SU-DHL-6 (cell line): Measurements from ENCODE around the gene NR1H2.

Source experiments
- H2AFZ ChIP-seq: fragments of 200-600 bp; sonication (generic); 2 replicates; pipeline ENCODE4 v1.6.1; 2014; ENCODE audit warnings: low read depth, mild to moderate bottlenecking, moderate library complexity, mixed read lengths, antibody characterized with exemption, low read length; ENCODE audit not compliant: severe bottlenecking
- H3F3A ChIP-seq: fragments of 200-600 bp; shearing (Covaris generic); 2 replicates; pipeline ENCODE4 v1.6.0; 2016; ENCODE audit warnings: antibody characterized with exemption, mild to moderate bottlenecking; ENCODE audit not compliant: insufficient read depth
- H3K27ac ChIP-seq: fragments of 200-600 bp; sonication (generic); 2 replicates; pipeline ENCODE4 v1.5.1; 2016; ENCODE audit warnings: low read depth, mild to moderate bottlenecking, low read length, moderate library complexity, mixed read lengths
- H3K27me3 ChIP-seq: fragments of 200-600 bp; sonication (generic), shearing (Covaris generic); 2 replicates; pipeline ENCODE4 v1.6.0; 2014; ENCODE audit warnings: mild to moderate bottlenecking, low read length
- H3K36me3 ChIP-seq: fragments of 200-600 bp; sonication (generic); 2 replicates; pipeline ENCODE4 v1.6.1; 2014; ENCODE audit warnings: mild to moderate bottlenecking, low read length, mixed read lengths
- H3K4me2 ChIP-seq: fragments of 300-600, 200-600 bp; shearing (Covaris generic), sonication (generic); 2 replicates; pipeline ENCODE4 v1.6.0; 2014; ENCODE audit warnings: low read length, low read depth, mild to moderate bottlenecking; ENCODE audit not compliant: poor library complexity, severe bottlenecking
- H3K4me3 ChIP-seq: fragments of 200-600 bp; sonication (generic); 2 replicates; pipeline ENCODE4 v1.5.1; 2014; ENCODE audit warnings: antibody characterized with exemption, low read length, mild to moderate bottlenecking, mixed read lengths; ENCODE audit not compliant: insufficient read depth, poor library complexity, severe bottlenecking
- H3K79me2 ChIP-seq: fragments of 200-600 bp; sonication (generic); 2 replicates; pipeline ENCODE4 v1.6.1; 2014; ENCODE audit warnings: mild to moderate bottlenecking, low read length, moderate library complexity; ENCODE audit not compliant: insufficient read depth
- H3K9ac ChIP-seq: fragments of 200-600 bp; sonication (generic); 2 replicates; pipeline ENCODE4 v1.7.0; 2014; ENCODE audit warnings: mild to moderate bottlenecking, low read length
- H3K9me2 ChIP-seq: fragments of 200-600 bp; sonication (generic); replicated peaks from 2 replicates; pipeline ENCODE4 v1.6.1; 2014; ENCODE audit warnings: low read length; ENCODE audit not compliant: insufficient read depth
- H3K9me3 ChIP-seq: fragments of 200-600 bp; sonication (generic); 2 replicates; pipeline ENCODE4 v1.6.1; 2014; ENCODE audit warnings: low read length, mixed read lengths; ENCODE audit not compliant: insufficient read depth
- H4K20me1 ChIP-seq: fragments of 200-600 bp; sonication (generic); 2 replicates; pipeline ENCODE4 v1.6.1; 2014; ENCODE audit warnings: low read depth, mild to moderate bottlenecking, antibody characterized with exemption, low read length, moderate library complexity, mixed read lengths
- EZH2phosphoT487 ChIP-seq: fragments of 200-600 bp; sonication (generic), shearing (Covaris generic); conservative IDR thresholded peaks from 2 replicates; pipeline ENCODE4 v1.6.1; 2018; ENCODE audit warnings: mild to moderate bottlenecking, antibody characterized with exemption, low read length, moderate library complexity, mixed read lengths
- TF ChIP-seq, protein P1 (sequence below): fragments of 200-600 bp; sonication (generic); IDR thresholded peaks from one replicate; pipeline ENCODE4 v1.5.1; 2017; ENCODE audit warnings: antibody characterized with exemption, mild to moderate bottlenecking, low read length, moderate library complexity; ENCODE audit not compliant: insufficient read depth, poor library complexity, severe bottlenecking

The NR1H2 gene

GRCh38 chr19:50402544-50403301, 26.5 kb downstream of the NR1H2 start:
- H3K36me3 ChIP-seq, result no peaks in the 10 kb centered on the region
- TF ChIP-seq, protein P1, sequence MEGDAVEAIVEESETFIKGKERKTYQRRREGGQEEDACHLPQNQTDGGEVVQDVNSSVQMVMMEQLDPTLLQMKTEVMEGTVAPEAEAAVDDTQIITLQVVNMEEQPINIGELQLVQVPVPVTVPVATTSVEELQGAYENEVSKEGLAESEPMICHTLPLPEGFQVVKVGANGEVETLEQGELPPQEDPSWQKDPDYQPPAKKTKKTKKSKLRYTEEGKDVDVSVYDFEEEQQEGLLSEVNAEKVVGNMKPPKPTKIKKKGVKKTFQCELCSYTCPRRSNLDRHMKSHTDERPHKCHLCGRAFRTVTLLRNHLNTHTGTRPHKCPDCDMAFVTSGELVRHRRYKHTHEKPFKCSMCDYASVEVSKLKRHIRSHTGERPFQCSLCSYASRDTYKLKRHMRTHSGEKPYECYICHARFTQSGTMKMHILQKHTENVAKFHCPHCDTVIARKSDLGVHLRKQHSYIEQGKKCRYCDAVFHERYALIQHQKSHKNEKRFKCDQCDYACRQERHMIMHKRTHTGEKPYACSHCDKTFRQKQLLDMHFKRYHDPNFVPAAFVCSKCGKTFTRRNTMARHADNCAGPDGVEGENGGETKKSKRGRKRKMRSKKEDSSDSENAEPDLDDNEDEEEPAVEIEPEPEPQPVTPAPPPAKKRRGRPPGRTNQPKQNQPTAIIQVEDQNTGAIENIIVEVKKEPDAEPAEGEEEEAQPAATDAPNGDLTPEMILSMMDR, result no peak
- TF ChIP-seq EZH2phosphoT487, result no peak
- no peaks in the 10 kb centered on the region for H4K20me1 ChIP-seq

DNA sequence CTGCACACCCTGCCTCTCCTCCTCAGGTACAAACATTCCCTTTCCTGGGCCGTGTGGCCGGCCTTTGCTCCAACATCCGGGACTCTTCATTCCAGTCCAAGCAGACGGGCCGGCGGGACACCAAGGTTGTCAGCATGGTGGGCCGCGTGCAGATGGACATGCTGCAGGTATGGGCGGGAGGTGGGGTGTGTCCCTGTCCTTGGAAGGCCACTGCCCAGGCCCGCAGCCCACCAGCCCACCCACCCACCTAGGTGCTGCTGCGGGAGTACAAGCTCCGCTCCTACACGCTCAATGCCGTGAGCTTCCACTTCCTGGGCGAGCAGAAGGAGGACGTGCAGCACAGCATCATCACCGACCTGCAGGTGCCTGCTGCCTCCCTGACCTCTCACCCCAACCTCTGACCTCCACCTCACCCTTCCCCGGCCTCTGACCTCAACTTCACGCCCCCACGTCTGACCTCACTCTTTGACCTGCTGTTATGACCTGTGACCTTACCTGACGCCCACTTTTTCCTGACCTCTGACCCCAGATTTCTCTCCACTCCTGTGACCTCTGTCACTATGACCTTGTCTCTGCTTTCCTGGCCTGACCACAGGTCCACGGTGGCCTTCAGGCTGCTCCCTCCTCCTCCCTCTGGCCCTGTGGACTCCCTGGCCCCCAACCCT, 30.0 kb downstream of the NR1H2 start:
- Histone ChIP-seq H3K27me3 (no peaks in the 10 kb centered on the region), H3K36me3 (no peaks in the 10 kb centered on the region), H3K9ac (no peak overlapping the region), H3K9me3 (no peaks in the 10 kb centered on the region), H4K20me1 (no peaks in the 10 kb centered on the region), H3K4me2 (no peak overlapping the region), H3K4me3 (no peak overlapping the region), H3K27ac (no peak overlapping the region), H3K79me2 (no peaks in the 10 kb centered on the region), H3K9me2 (no peaks in the 10 kb centered on the region), H2AFZ (no peak overlapping the region), H3F3A (no peaks in the 10 kb centered on the region)
- no peak for TF ChIP-seq EZH2phosphoT487
- TF ChIP-seq, protein P1, result no peak

More at GRCh38 chr19:50402544-50403301, 26.5 kb downstream of the NR1H2 start:
- Histone ChIP-seq H3K27me3 (no peaks in the 10 kb centered on the region), H3K9me3 (no peaks in the 10 kb centered on the region), H3K9me2 (no peaks in the 10 kb centered on the region), H3K79me2 (peaks cover 10% of the 10 kb centered on the region), H3K4me2 (no peak overlapping the region), H3F3A (no peaks in the 10 kb centered on the region), H3K27ac (no peak overlapping the region), H3K9ac (no peak overlapping the region), H3K4me3 (no peak overlapping the region), H2AFZ (no peak overlapping the region)

GRCh38 chr19:50406829-50407228, 30.6 kb downstream of the NR1H2 start:
- no peaks in the 10 kb centered on the region for H3K79me2 ChIP-seq
- H3K36me3 ChIP-seq, result no peaks in the 10 kb centered on the region
- TF ChIP-seq EZH2phosphoT487, result no peak
- H3K27me3 ChIP-seq, result no peaks in the 10 kb centered on the region
- no peaks in the 10 kb centered on the region for H4K20me1 ChIP-seq
- H3K9me2 ChIP-seq, result no peaks in the 10 kb centered on the region
- H3K27ac ChIP-seq, result no peak overlapping the region
- H3K4me3 ChIP-seq, result no peak overlapping the region
- no peak overlapping the region for H3K4me2 ChIP-seq
- no peaks in the 10 kb centered on the region for H3F3A ChIP-seq
- no peak overlapping the region for H3K9ac ChIP-seq
- no peak overlapping the region for H2AFZ ChIP-seq
- H3K9me3 ChIP-seq, result no peaks in the 10 kb centered on the region

- no peak overlapping the region for H3K9ac ChIP-seq
- no peak overlapping the region for H3K27ac ChIP-seq
- no peaks in the 10 kb centered on the region for H3K79me2 ChIP-seq
- H3K27me3 ChIP-seq, result no peaks in the 10 kb centered on the region
- H3K4me3 ChIP-seq, result no peak overlapping the region
- H4K20me1 ChIP-seq, result no peaks in the 10 kb centered on the region
- H3K9me2 ChIP-seq, result no peaks in the 10 kb centered on the region
- no peak for TF ChIP-seq EZH2phosphoT487
- TF ChIP-seq, protein P1, result no peak
- no peaks in the 10 kb centered on the region for H3K36me3 ChIP-seq
- no peak overlapping the region for H3K4me2 ChIP-seq
- H3K9me3 ChIP-seq, result no peaks in the 10 kb centered on the region
- H3F3A ChIP-seq, result peaks cover 9% of the 10 kb centered on the region
- no peak overlapping the region for H2AFZ ChIP-seq
Observed at GRCh38 chr19:50409347-50409746, 33.1 kb downstream of the NR1H2 start.
